HepG2 (cell line): ENCODE data around the gene WDR81. TPM values are rescaled to one million over a fixed set of nuclear protein-coding genes. Genes with fewer than 3 reads are reported as not detected.

Source experiments
- ATAD3A ChIP-seq: sonication (generic); formaldehyde crosslinking; IDR thresholded peaks from 2 replicates; pipeline ENCODE4 v1.4.0; 2020; ENCODE audit warnings: missing genetic modification reagents
- ATRX ChIP-seq: sonication (generic); formaldehyde crosslinking; IDR thresholded peaks from 2 replicates; pipeline ENCODE4 v1.4.0; 2020; ENCODE audit warnings: missing genetic modification reagents, borderline replicate concordance
- BHLHE40 ChIP-seq: IDR thresholded peaks from 2 replicates; pipeline ENCODE4 v1.6.1; 2011; ENCODE audit warnings: low read length, improper control_type of control experiment
- CBX2 ChIP-seq, 2 experiments: fragments of 200-600 bp in 1 of 2; sonication (generic); formaldehyde crosslinking in 1 of 2; IDR thresholded peaks; 2 replicates each; pipeline versions ENCODE4 v1.7.0 to v1.8.1; 2018 to 2022; ENCODE audit warnings: low read depth in 2 of 2, low read length in 1 of 2, mild to moderate bottlenecking in 1 of 2, missing genetic modification reagents in 1 of 2
- CEBPB ChIP-seq: IDR thresholded peaks from 2 replicates; pipeline ENCODE4 v1.6.1; 2011; ENCODE audit warnings: low read depth, low read length, improper control_type of control experiment, borderline replicate concordance
- ELF3 ChIP-seq: IDR thresholded peaks from 2 replicates; pipeline ENCODE4 v1.6.1; 2016; ENCODE audit warnings: missing genetic modification reagents, missing compliant biosample characterization
- GATA4 ChIP-seq: sonication (generic); IDR thresholded peaks from 2 replicates; pipeline ENCODE4 v1.6.1; 2016; ENCODE audit warnings: antibody characterized with exemption, low read depth, borderline replicate concordance
- GATAD1 ChIP-seq: IDR thresholded peaks from 2 replicates; pipeline ENCODE4 v1.6.1; 2016; ENCODE audit warnings: missing genetic modification reagents, missing compliant biosample characterization
- HNRNPH1 ChIP-seq: fragments of 200-400 bp; formaldehyde crosslinking; optimal IDR thresholded peaks from 2 replicates; pipeline ENCODE3; 2017; ENCODE audit warnings: mild to moderate bottlenecking, low read depth, low read length
- HNRNPK ChIP-seq: fragments of 200-400 bp; formaldehyde crosslinking; IDR thresholded peaks from 2 replicates; pipeline ENCODE4 v1.6.1; 2018; ENCODE audit warnings: low read length, low read depth, moderate library complexity, mild to moderate bottlenecking; ENCODE audit not compliant: poor library complexity, severe bottlenecking
- HNRNPL ChIP-seq: fragments of 200-400 bp; formaldehyde crosslinking; IDR thresholded peaks from 2 replicates; pipeline ENCODE4 v1.6.1; 2017; ENCODE audit warnings: mild to moderate bottlenecking, low read depth, low read length
- HNRNPUL1 ChIP-seq: fragments of 200-400 bp; formaldehyde crosslinking; IDR thresholded peaks from 2 replicates; pipeline ENCODE4 v1.6.1; 2017; ENCODE audit warnings: low read depth, mild to moderate bottlenecking, low read length, moderate library complexity
- MAX ChIP-seq: IDR thresholded peaks from 2 replicates; pipeline ENCODE4 v1.6.1; 2012; ENCODE audit warnings: inconsistent platforms
- RFX3 ChIP-seq: IDR thresholded peaks from 2 replicates; pipeline ENCODE4 v1.6.1; 2016; ENCODE audit warnings: missing biosample characterization, missing genetic modification reagents
- RORA ChIP-seq: sonication (generic); formaldehyde crosslinking; IDR thresholded peaks from 2 replicates; pipeline ENCODE4 v1.5.0; 2020; ENCODE audit warnings: mild to moderate bottlenecking, missing genetic modification reagents, moderate library complexity
- SAFB2 ChIP-seq: sonication (generic); formaldehyde crosslinking; IDR thresholded peaks from 2 replicates; pipeline ENCODE4 v1.5.1; 2020; ENCODE audit warnings: missing genetic modification reagents, low read depth, mild to moderate bottlenecking, borderline replicate concordance
- SMARCE1 ChIP-seq: fragments of 450-650 bp; IDR thresholded peaks from 2 replicates; pipeline ENCODE4 v1.6.1; 2017; ENCODE audit warnings: borderline replicate concordance
- SRSF9 ChIP-seq: fragments of 200-400 bp; formaldehyde crosslinking; IDR thresholded peaks from 2 replicates; pipeline ENCODE4 v1.6.1; 2018; ENCODE audit warnings: borderline replicate concordance, mild to moderate bottlenecking, low read depth, low read length; ENCODE audit not compliant: insufficient read depth, poor library complexity, severe bottlenecking
- STAT5B ChIP-seq: sonication (generic); formaldehyde crosslinking; IDR thresholded peaks from 2 replicates; pipeline ENCODE4 v1.4.0; 2020; ENCODE audit warnings: missing genetic modification reagents
- TFDP1 ChIP-seq: IDR thresholded peaks from 2 replicates; pipeline ENCODE4 v1.6.1; 2016; ENCODE audit warnings: missing compliant biosample characterization, missing genetic modification reagents, borderline replicate concordance
- ZBTB1 ChIP-seq: sonication (generic); formaldehyde crosslinking; IDR thresholded peaks from 2 replicates; pipeline ENCODE4 v1.4.0; 2020; ENCODE audit warnings: missing genetic modification reagents, borderline replicate concordance
- ZNF225 ChIP-seq: sonication (generic); formaldehyde crosslinking; IDR thresholded peaks from 2 replicates; pipeline ENCODE4 v1.4.0; 2020; ENCODE audit warnings: mild to moderate bottlenecking, missing genetic modification reagents
- ZNF251 ChIP-seq: sonication (generic); formaldehyde crosslinking; IDR thresholded peaks from 2 replicates; pipeline ENCODE4 v1.9.0; 2021; ENCODE audit warnings: mild to moderate bottlenecking, missing genetic modification reagents
- ZNF564 ChIP-seq: sonication (generic); formaldehyde crosslinking; IDR thresholded peaks from 2 replicates; pipeline ENCODE4 v1.8.1; 2023; ENCODE audit warnings: mild to moderate bottlenecking, missing genetic modification reagents
- polyA plus RNA-seq, 8 experiments: library from polyadenylated mRNA; depleted of rRNA in 3 of 8; stranded (reverse) in 7 of 8; unstranded in 1 of 8; fragments of >200 nt; fragmentation: Illumina TruSeq in 4 of 8; extraction: Trizol in 4 of 8; gene quantifications; 2 replicates each; pipeline versions ENCODE4 v1.2.1 to v1.2.3, GENCODE V29; 2011 to 2016; ENCODE audit warnings: low read depth in 4 of 8, missing spikeins in 1 of 8, mixed read lengths in 1 of 8; ENCODE audit not compliant: insufficient read depth in 1 of 8
- total RNA-seq, 5 experiments: library from RNA; depleted of rRNA; stranded (reverse); fragments of >200 nt; fragmentation: Illumina TruSeq; extraction: Trizol; gene quantifications; 2 replicates each; pipeline ENCODE4 v1.2.3, GENCODE V29; 2016; ENCODE audit warnings: low read depth in 1 of 5
- TF ChIP-seq, protein P1 (sequence below): sonication (generic); formaldehyde crosslinking; IDR thresholded peaks from 2 replicates; pipeline ENCODE4 v1.4.0; 2020; ENCODE audit warnings: missing genetic modification reagents, mild to moderate bottlenecking, borderline replicate concordance
- TF ChIP-seq, protein P2 (sequence below): sonication (generic); formaldehyde crosslinking; IDR thresholded peaks from 2 replicates; pipeline ENCODE4 v1.4.0; 2020; ENCODE audit warnings: missing genetic modification reagents

Gene WDR81
- total and polyA plus RNA-seq, 2 of the 13 experiments (the other 11 are each of a cell fraction or from before 2014, with no cell fraction given), result 9.1 to 16.7 TPM

DNA sequence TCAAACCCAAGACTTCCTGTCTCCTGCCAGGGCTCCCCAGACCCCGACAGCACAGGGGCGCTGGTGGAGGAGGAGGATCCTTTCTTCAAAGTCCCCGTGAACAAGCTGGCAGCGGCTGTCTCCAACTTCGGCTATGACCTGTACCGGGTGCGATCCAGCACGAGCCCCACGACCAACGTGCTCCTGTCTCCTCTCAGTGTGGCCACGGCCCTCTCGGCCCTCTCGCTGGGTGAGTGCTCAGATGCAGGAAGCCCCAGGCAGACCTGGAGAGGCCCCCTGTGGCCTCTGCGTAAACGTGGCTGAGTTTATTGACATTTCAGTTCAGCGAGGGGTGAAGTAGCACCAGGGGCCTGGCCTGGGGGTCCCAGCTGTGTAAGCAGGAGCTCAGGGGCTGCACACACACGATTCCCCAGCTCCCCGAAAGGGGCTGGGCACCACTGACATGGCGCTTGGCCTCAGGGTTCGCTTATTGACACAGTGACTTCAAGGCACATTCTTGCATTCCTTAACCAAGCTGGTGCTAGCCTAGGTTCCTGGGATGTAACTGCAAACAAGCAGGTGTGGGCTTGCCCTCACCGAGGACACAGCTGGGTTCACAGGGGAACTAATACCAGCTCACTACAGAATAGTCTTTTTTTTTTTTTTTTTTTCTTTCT is 45.4 kb downstream of the WDR81 start (continued):
- TF ChIP-seq, protein P1, sequence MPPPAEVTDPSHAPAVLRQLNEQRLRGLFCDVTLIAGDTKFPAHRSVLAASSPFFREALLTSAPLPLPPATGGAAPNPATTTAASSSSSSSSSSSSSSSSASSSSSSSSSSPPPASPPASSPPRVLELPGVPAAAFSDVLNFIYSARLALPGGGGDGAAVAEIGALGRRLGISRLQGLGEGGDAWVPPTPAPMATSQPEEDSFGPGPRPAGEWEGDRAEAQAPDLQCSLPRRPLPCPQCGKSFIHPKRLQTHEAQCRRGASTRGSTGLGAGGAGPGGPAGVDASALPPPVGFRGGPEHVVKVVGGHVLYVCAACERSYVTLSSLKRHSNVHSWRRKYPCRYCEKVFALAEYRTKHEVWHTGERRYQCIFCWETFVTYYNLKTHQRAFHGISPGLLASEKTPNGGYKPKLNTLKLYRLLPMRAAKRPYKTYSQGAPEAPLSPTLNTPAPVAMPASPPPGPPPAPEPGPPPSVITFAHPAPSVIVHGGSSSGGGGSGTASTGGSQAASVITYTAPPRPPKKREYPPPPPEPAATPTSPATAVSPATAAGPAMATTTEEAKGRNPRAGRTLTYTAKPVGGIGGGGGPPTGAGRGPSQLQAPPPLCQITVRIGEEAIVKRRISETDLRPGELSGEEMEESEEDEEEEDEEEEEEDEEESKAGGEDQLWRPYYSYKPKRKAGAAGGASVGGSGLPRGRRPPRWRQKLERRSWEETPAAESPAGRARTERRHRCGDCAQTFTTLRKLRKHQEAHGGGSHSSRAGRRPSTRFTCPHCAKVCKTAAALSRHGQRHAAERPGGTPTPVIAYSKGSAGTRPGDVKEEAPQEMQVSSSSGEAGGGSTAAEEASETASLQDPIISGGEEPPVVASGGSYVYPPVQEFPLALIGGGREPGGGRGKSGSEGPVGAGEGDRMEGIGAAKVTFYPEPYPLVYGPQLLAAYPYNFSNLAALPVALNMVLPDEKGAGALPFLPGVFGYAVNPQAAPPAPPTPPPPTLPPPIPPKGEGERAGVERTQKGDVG, result peak; percentile 96; the same call in 1 of the 2 replicates
- no peak for TF ChIP-seq CBX2 (IDR thresholded peaks at IDR 0.05; ENCODE audit: low read depth, low read length)
- no peak for TF ChIP-seq CBX2 (CRISPR knock-in tag; IDR thresholded peaks at IDR 0.05; ENCODE audit: low read depth)
- TF ChIP-seq ZNF251 (CRISPR knock-in tag), result no peak
- TF ChIP-seq MAX, result peak; percentile 57
- TF ChIP-seq RFX3, result no peak
- no peak for TF ChIP-seq ATAD3A (CRISPR knock-in tag)
- TF ChIP-seq ZNF225 (CRISPR knock-in tag), result no peak
- TF ChIP-seq GATA4, result no peak
- TF ChIP-seq SAFB2 (CRISPR knock-in tag), result no peak
- no peak for TF ChIP-seq CEBPB
- TF ChIP-seq ZNF564, result peak; percentile 61; the same call in 1 of the 2 replicates
- TF ChIP-seq SRSF9, result no peak
- TF ChIP-seq HNRNPUL1, result no peak
- TF ChIP-seq ZBTB1 (CRISPR knock-in tag), result no peak
- TF ChIP-seq, protein P2, sequence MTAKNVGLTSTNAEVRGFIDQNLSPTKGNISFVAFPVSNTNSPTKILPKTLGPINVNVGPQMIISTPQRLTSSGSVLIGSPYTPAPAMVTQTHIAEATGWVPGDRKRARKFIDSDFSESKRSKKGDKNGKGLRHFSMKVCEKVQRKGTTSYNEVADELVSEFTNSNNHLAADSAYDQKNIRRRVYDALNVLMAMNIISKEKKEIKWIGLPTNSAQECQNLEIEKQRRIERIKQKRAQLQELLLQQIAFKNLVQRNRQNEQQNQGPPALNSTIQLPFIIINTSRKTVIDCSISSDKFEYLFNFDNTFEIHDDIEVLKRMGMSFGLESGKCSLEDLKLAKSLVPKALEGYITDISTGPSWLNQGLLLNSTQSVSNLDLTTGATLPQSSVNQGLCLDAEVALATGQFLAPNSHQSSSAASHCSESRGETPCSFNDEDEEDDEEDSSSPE (CRISPR knock-in tag), result no peak
- TF ChIP-seq RORA (CRISPR knock-in tag), result no peak
- peak; percentile 75; the same call in 1 of the 2 replicates for TF ChIP-seq HNRNPL
- TF ChIP-seq SMARCE1, result no peak
- peak; percentile 45; the same call in 1 of the 2 replicates for TF ChIP-seq GATAD1 (CRISPR knock-in tag)
- TF ChIP-seq STAT5B (CRISPR knock-in tag), result no peak
- no peak for TF ChIP-seq TFDP1
- TF ChIP-seq ELF3, result no peak
- TF ChIP-seq ATRX, result no peak
- no peak for TF ChIP-seq HNRNPK
- TF ChIP-seq BHLHE40, result 0 out of 2 replicates have a peak, but pooled peaks have one; percentile 33
- TF ChIP-seq HNRNPH1, result no peak
